Left renal cortex interstitium (tissue), 4 donors: ENCODE measurements around the gene FAM200A. TPM values are rescaled to one million over a fixed set of nuclear protein-coding genes. Genes with fewer than 3 reads are reported as not detected.
"Not testable (repeated sequence)": the region's sequence is repeated elsewhere in the genome, so short reads cannot be mapped to it uniquely, and the experiment has no call there.

Experiments used
- DNase-seq, 4 donors: peaks; one replicate each; pipeline ENCODE4 v3.0.0-alpha.2; 2013; ENCODE audit warnings: low read depth in 4 of 4, low spot score in 2 of 4, missing footprints in 1 of 4
- polyA plus RNA-seq, 4 donors: library from polyadenylated mRNA; unstranded; fragments of 120-200 nt; gene quantifications; one replicate each; pipeline ENCODE4 v1.2.1, GENCODE V29; 2013; ENCODE audit not compliant: insufficient read length in 4 of 4

The FAM200A gene
- 10 to 100 TPM; 13.3 to 16.9 (median 15.6) TPM for polyA plus RNA-seq

GRCh38 chr7:99551767-99552463 lies at the start of gene FAM200A:
TSS of gene FAM200A (minus strand) at chr7:99552114. CDS start at chr7:99548407, 3,707 bp downstream.
- peak; percentile 73 to 96 (median 87) for DNase-seq

GRCh38 chr7:99599836-99600235 lies 47.9 kb upstream of the FAM200A start:
- no peak for DNase-seq

- DNase-seq = no peak
Observed at GRCh38 chr7:99597762-99598501, 46.0 kb upstream of the FAM200A start, which contains the start of gene TMEM225B. TSS of gene TMEM225B (plus strand) at chr7:99598267. CDS start at chr7:99604389, 6,122 bp downstream.

- DNase-seq = no peak
Observed at GRCh38 chr7:99596408-99596955, 44.6 kb upstream of the FAM200A start.

- no peak for DNase-seq
Observed at GRCh38 chr7:99594948-99595745, 43.2 kb upstream of the FAM200A start.

GRCh38 chr7:99588868-99589267 lies 37.0 kb upstream of the FAM200A start:
- no peak for DNase-seq

GRCh38 chr7:99580778-99581332 lies 28.9 kb upstream of the FAM200A start:
- not testable (repeated sequence) for DNase-seq

- peak in 3 of 4 donors; percentile 46 to 55 (median 55) for DNase-seq
Observed at GRCh38 chr7:99579956-99580777, 28.3 kb upstream of the FAM200A start.

GRCh38 chr7:99579281-99579955 lies 27.5 kb upstream of the FAM200A start:
- DNase-seq = no peak

GRCh38 chr7:99576251-99576650 lies 24.3 kb upstream of the FAM200A start:
- DNase-seq = no peak

- no peak for DNase-seq
Observed at GRCh38 chr7:99573257-99573656, 21.3 kb upstream of the FAM200A start.

GRCh38 chr7:99571768-99572167 lies 19.9 kb upstream of the FAM200A start:
- no peak for DNase-seq

- DNase-seq = not testable (repeated sequence)
Observed at GRCh38 chr7:99568770-99569169, 16.9 kb upstream of the FAM200A start.

GRCh38 chr7:99563650-99564049 lies 11.7 kb upstream of the FAM200A start:
- no peak for DNase-seq

- DNase-seq = no peak
Observed at GRCh38 chr7:99562832-99563231, 10.9 kb upstream of the FAM200A start.

GRCh38 chr7:99562114-99562784 lies 10.3 kb upstream of the FAM200A start:
- DNase-seq = no peak

GRCh38 chr7:99561737-99562051 lies 9.8 kb upstream of the FAM200A start:
- DNase-seq = no peak
